Omental fat pad (tissue), 4 donors: ENCODE measurements around the gene ZNF791. TPM values are rescaled to one million over a fixed set of nuclear protein-coding genes. Genes with fewer than 3 reads are reported as not detected.

Source experiments
- ATAC-seq: fragments of 150-250 bp; one replicate; pipeline ENCODE4 v1.9.1; 2016; ENCODE audit warnings: mild to moderate bottlenecking, moderate library complexity; ENCODE audit not compliant: low FRiP score
- DNase-seq: peaks from one replicate; pipeline ENCODE4 v3.0.0-alpha.2; 2019; ENCODE audit warnings: low spot score
- CTCF ChIP-seq, 3 donors: fragments of 450-650 bp; IDR thresholded peaks; one replicate each; pipeline ENCODE4 v1.5.1; 2016 to 2017; ENCODE audit warnings: antibody characterized with exemption in 3 of 3, mild to moderate bottlenecking in 3 of 3, moderate library complexity in 2 of 3
- total RNA-seq, 4 donors: library from RNA; depleted of rRNA; stranded (reverse); fragments of >200 nt; gene quantifications; one replicate each; pipeline ENCODE4 v1.1.0, GENCODE V29; 2016

The ZNF791 gene
- total RNA-seq, 4 donors from 2014 or later, result 12.9 to 23.3 (median 16.3) TPM

GRCh38 chr19:12667731-12668302 is 57.1 kb downstream of the ZNF791 start:
- TF ChIP-seq CTCF (IDR thresholded peaks at IDR 0.05), result no peak
- DNase-seq (no peak), ATAC-seq (no peak)

GRCh38 chr19:12668346-12668745 is 57.6 kb downstream of the ZNF791 start:
- DNase-seq, result no peak
- no peak for TF ChIP-seq CTCF (IDR thresholded peaks at IDR 0.05)
- ATAC-seq, result no peak

- no peak for TF ChIP-seq CTCF (IDR thresholded peaks at IDR 0.05)
- ATAC-seq (peak; percentile 66), DNase-seq (peak; percentile 80)
These were observed 58.2 kb downstream of the ZNF791 start for GRCh38 chr19:12668932-12669269.

GRCh38 chr19:12669270-12670158 is 58.8 kb downstream of the ZNF791 start:
- DNase-seq, result peak; percentile 34
- no peak for TF ChIP-seq CTCF (IDR thresholded peaks at IDR 0.05)
- peak; percentile 48 for ATAC-seq

GRCh38 chr19:12670159-12670928 is 59.6 kb downstream of the ZNF791 start:
- DNase-seq (no peak), ATAC-seq (no peak)
- no peak for TF ChIP-seq CTCF (IDR thresholded peaks at IDR 0.05)

GRCh38 chr19:12672744-12673143 is 62.0 kb downstream of the ZNF791 start:
- no peak for ATAC-seq
- no peak for DNase-seq
- TF ChIP-seq CTCF (IDR thresholded peaks at IDR 0.05), result no peak
